Measurements from ENCODE around the gene LAMB4. TPM values are rescaled to one million over a fixed set of nuclear protein-coding genes. Genes with fewer than 3 reads are reported as not detected.
A peak's percentile ranks its signal among the peaks of the same experiment; 100 is the strongest.

Gene LAMB4
- total and polyA plus RNA-seq, 2 of the 4 experiments (the other 2 are of a cell fraction): 0.12 to 0.18 TPM

DNA sequence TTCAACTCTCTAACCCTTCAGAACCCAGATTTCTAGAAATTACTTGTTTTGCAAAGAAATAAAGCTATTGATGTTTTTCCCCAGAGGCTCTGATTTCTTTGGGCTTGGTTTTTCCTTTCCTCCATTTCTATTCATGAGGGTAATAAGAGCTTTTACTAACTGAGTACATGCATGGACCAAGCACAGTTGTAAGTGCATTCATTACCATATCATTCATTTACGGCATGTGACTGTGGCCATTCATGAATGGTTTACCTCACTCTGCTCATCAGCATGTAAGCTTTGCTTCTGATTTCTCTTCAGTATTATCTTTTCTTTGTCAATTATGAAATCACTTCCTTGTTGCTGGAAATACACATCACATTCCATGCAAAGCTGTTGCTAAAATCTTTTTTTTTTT is 42.4 kb downstream of the LAMB4 start:
- dilution Hi-C loops (cut with HindIII; ENCODE audit: low sequenced_read_pairs, unreplicated experiment) (no loop called here), intact Hi-C loops (cut with micrococcal nuclease) (no loop called here)
- no peak overlapping the region for H3K27ac ChIP-seq (ENCODE audit: insufficient read depth, low read length)

More for the DNA sequence above, 42.4 kb downstream of the LAMB4 start:
- CTCF ChIA-PET: interaction anchor here (0.6 kb wide), 1 partner anchor 35 kb away, joined by 3 read pairs; no protein-coding TSS in a partner anchor
- H4K8ac ChIP-seq (ENCODE audit: low read depth in 2 of 2, low read length in 2 of 2): no peak overlapping the region
- no TSS peak for BruUV-seq (replicated peaks)
- peaks cover 17% of the 10 kb centered on the region for H3K9me1 ChIP-seq (ENCODE audit: insufficient read depth, low read length)
- no peak overlapping the region for H4K91ac ChIP-seq (ENCODE audit: insufficient read depth, low read depth, low read length)
- POLR2A ChIA-PET (ENCODE audit: unreplicated experiment): interaction anchor here (0.9 kb wide), 1 partner anchor 8 kb away, joined by 3 read pairs; no protein-coding TSS in a partner anchor
- ATAC-seq (ENCODE audit: low read depth) (no peak), DNase-seq (no peak)
- no peaks in the 10 kb centered on the region for H3K36me3 ChIP-seq (ENCODE audit: control insufficient read depth, insufficient read depth, low read length)
- H2AK9ac ChIP-seq (replicated peaks; ENCODE audit: low read depth, low read length, poor library complexity): no peak overlapping the region
- no peak overlapping the region for H2BK15ac ChIP-seq (ENCODE audit: low read depth, low read length)
- no peak overlapping the region for H2AFZ ChIP-seq (replicated peaks; ENCODE audit: low read length, poor library complexity)
- no peaks in the 10 kb centered on the region for H3K9me3 ChIP-seq (ENCODE audit: control insufficient read depth, insufficient read depth, low read length)
- 100% methylated on average over 1 of the region's 1 CpG; no CpG with 5 or more reads in 1 of the 2 experiments for WGBS, 2 experiments (ENCODE audit: extremely low coverage in 2 of 2, insufficient read length in 1 of 2)
- H3K9ac ChIP-seq (ENCODE audit: low read depth, low read length): no peak overlapping the region
- no peaks in the 10 kb centered on the region for H3K79me1 ChIP-seq (ENCODE audit: low read depth in 1 of 2, low read length in 2 of 2)
- H3K4ac ChIP-seq (ENCODE audit: low read depth, low read length): no peak overlapping the region
- in situ Hi-C loops (cut with MboI; ENCODE audit: low sequenced_read_pairs): no loop called here
- H2BK120ac ChIP-seq (ENCODE audit: low read depth, low read length): peak overlapping the region; percentile 37
- H3K4me2 ChIP-seq (ENCODE audit: low read depth, low read length): no peak overlapping the region
- H3K18ac ChIP-seq (ENCODE audit: low read depth, low read length): peak overlapping the region; percentile 20; the same call in 1 of the 2 replicates
- no peak overlapping the region for H3K23ac ChIP-seq (ENCODE audit: low read depth, low read length)
- H3K4me1 ChIP-seq (ENCODE audit: control insufficient read depth, insufficient read depth, low read length): peaks cover 15% of the 10 kb centered on the region
- H3K27me3 ChIP-seq (ENCODE audit: control insufficient read depth, insufficient read depth, low read length): no peaks in the 10 kb centered on the region
- no peak overlapping the region for H4K5ac ChIP-seq (ENCODE audit: low read depth, low read length)
- H3K56ac ChIP-seq (ENCODE audit: extremely low read depth, insufficient read depth, low read length): no peak overlapping the region
- H3K14ac ChIP-seq (replicated peaks; ENCODE audit: low read depth, low read length): no peak overlapping the region
- H2BK20ac ChIP-seq (ENCODE audit: low read depth, low read length): peak overlapping the region; percentile 36; the same call in 1 of the 2 replicates
- no peaks in the 10 kb centered on the region for H4K20me1 ChIP-seq (ENCODE audit: insufficient read depth, low read length)
- no peak overlapping the region for H3K4me3 ChIP-seq (ENCODE audit: insufficient read depth, low read depth, low read length)
- H2AK5ac ChIP-seq (ENCODE audit: low read depth, low read length): no peak overlapping the region
- no peak overlapping the region for H2BK5ac ChIP-seq (ENCODE audit: low read depth, low read length, poor library complexity, severe bottlenecking)
- TF ChIP-seq CEBPB (IDR thresholded peaks at IDR 0.05; ENCODE audit: low read depth, low read length) (no peak), FOS (IDR thresholded peaks at IDR 0.05; ENCODE audit: low read depth, low read length) (no peak), SMC3 (IDR thresholded peaks at IDR 0.05; ENCODE audit: low read depth, low read length) (no peak)
